GM12878 (cell line): Measurements from ENCODE around the gene C1QTNF3. TPM values are rescaled to one million over a fixed set of nuclear protein-coding genes. Genes with fewer than 3 reads are reported as not detected.

Source experiments
- ATAC-seq: fragments of 200-7000 bp; cut with Tn5 transposase; 3 replicates; pipeline ENCODE4 v1.9.1; 2020; ENCODE audit warnings: mild to moderate bottlenecking, moderate library complexity
- BruUV-seq: library from RNA; stranded (reverse); fragments of 400-500 nt; replicated peaks from 2 replicates; lab custom pipeline; 2021; lab: Mats Ljungman, UMichigan
- CTCF ChIA-PET: fragments of 300-600 bp; sonication (Branson Sonifier 250); formaldehyde crosslinking; extraction: SDS; loops from one replicate; lab custom pipeline; 2021; ENCODE audit warnings: inconsistent platforms; lab: Yijun Ruan, JAX
- POLR2A ChIA-PET: fragments of 350-600 bp; formaldehyde crosslinking; extraction: SDS; loops from one replicate; lab custom pipeline; 2021; ENCODE audit warnings: inconsistent platforms; lab: Charles Lee
- RAD21 ChIA-PET: fragments of 300-600 bp; sonication (Branson Sonifier 250); formaldehyde crosslinking; loops from one replicate; lab custom pipeline; 2023; ENCODE audit warnings: antibody characterized with exemption; ENCODE audit not compliant: unreplicated experiment; lab: Charles Lee
- SMC1A ChIA-PET: fragments of 300-600 bp; sonication (Branson Sonifier 250); formaldehyde crosslinking; loops from one replicate; lab custom pipeline; 2023; ENCODE audit not compliant: unreplicated experiment, uncharacterized antibody; lab: Charles Lee
- DNase-seq: peaks from one replicate; pipeline ENCODE4 v3.0.0-alpha.2; 2011; ENCODE audit warnings: low read depth, low spot score
- FAIRE-seq: peaks from 3 replicates; lab custom pipeline; 2011; peaks lifted over from hg19 to GRCh38; lab: Jason Lieb, UNC
- H2AFZ ChIP-seq: 2 replicates; pipeline ENCODE4 v1.6.0; 2011; ENCODE audit warnings: low read depth, low read length, control low read depth; ENCODE audit not compliant: control insufficient read depth
- H3K27ac ChIP-seq: 2 replicates; pipeline ENCODE4 v1.5.1; 2011; ENCODE audit warnings: control low read depth; ENCODE audit not compliant: control insufficient read depth, insufficient read depth
- H3K27me3 ChIP-seq, 2 experiments: replicated peaks in 1 of 2; 2 replicates each; pipeline versions ENCODE4 v1.6.0 to v1.6.1; 2011; ENCODE audit warnings: low read length in 1 of 2; ENCODE audit not compliant: control insufficient read depth in 2 of 2, insufficient read depth in 2 of 2
- H3K36me3 ChIP-seq, 2 experiments: 2 replicates each; pipeline ENCODE4 v1.5.1; 2011; ENCODE audit warnings: low read length in 1 of 2; ENCODE audit not compliant: control insufficient read depth in 2 of 2, insufficient read depth in 2 of 2
- H3K4me1 ChIP-seq: 2 replicates; pipeline ENCODE4 v1.6.1; 2011; ENCODE audit warnings: mild to moderate bottlenecking, low read length, moderate library complexity, mixed read lengths; ENCODE audit not compliant: control insufficient read depth, insufficient read depth
- H3K4me2 ChIP-seq: 2 replicates; pipeline ENCODE4 v1.6.0; 2011; ENCODE audit warnings: control low read depth; ENCODE audit not compliant: control insufficient read depth, insufficient read depth
- H3K4me3 ChIP-seq: fragments of 200-600 bp; sonication (generic); 2 replicates; pipeline ENCODE4 v1.5.1; 2016
- H3K79me2 ChIP-seq: 2 replicates; pipeline ENCODE4 v1.6.0; 2011; ENCODE audit warnings: low read length; ENCODE audit not compliant: control insufficient read depth, insufficient read depth
- H3K9ac ChIP-seq: 2 replicates; pipeline ENCODE4 v1.8.0; 2011; ENCODE audit warnings: low read length, control low read depth, mixed read lengths; ENCODE audit not compliant: control insufficient read depth, insufficient read depth
- H3K9me3 ChIP-seq: replicated peaks from 3 replicates; pipeline ENCODE4 v1.5.1; 2011; ENCODE audit warnings: mild to moderate bottlenecking, low read length; ENCODE audit not compliant: control insufficient read depth, insufficient read depth
- H4K20me1 ChIP-seq: 2 replicates; pipeline ENCODE4 v1.6.0; 2011; ENCODE audit not compliant: control insufficient read depth, insufficient read depth
- ATF7 ChIP-seq: fragments of 450-650 bp; IDR thresholded peaks from 2 replicates; pipeline ENCODE4 v1.6.1; 2016; ENCODE audit warnings: low read depth, mild to moderate bottlenecking
- ETV6 ChIP-seq, 2 experiments: fragments of 450-650 bp in 1 of 2; IDR thresholded peaks in 1 of 2; conservative IDR thresholded peaks in 1 of 2; 2 replicates each; pipeline ENCODE4 v1.6.1; 2014; ENCODE audit warnings: antibody characterized with exemption in 1 of 2, borderline replicate concordance in 1 of 2, low read depth in 1 of 2, mild to moderate bottlenecking in 1 of 2, moderate library complexity in 1 of 2
- EZH2 ChIP-seq: IDR thresholded peaks from 2 replicates; pipeline ENCODE4 v1.6.1; 2012; ENCODE audit warnings: low read depth, mild to moderate bottlenecking, control low read depth, inconsistent platforms, low read length, borderline replicate concordance; ENCODE audit not compliant: control insufficient read depth
- FOXK2 ChIP-seq: fragments of 450-650 bp; IDR thresholded peaks from 2 replicates; pipeline ENCODE4 v1.6.1; 2017; ENCODE audit warnings: mild to moderate bottlenecking, moderate library complexity
- KAT2A ChIP-seq: conservative IDR thresholded peaks from 2 replicates; pipeline ENCODE4 v1.6.1; 2011; ENCODE audit warnings: low read depth, low read length; ENCODE audit not compliant: control insufficient read depth
- RBBP5 ChIP-seq: fragments of 200-600 bp; sonication (generic); conservative IDR thresholded peaks from 2 replicates; pipeline ENCODE4 v1.6.1; 2016
- RELA ChIP-seq: fragments of 450-650 bp; IDR thresholded peaks from 2 replicates; pipeline ENCODE4 v1.8.0; 2014; ENCODE audit warnings: borderline replicate concordance; ENCODE audit not compliant: partially characterized antibody
- SMARCA5 ChIP-seq: fragments of 450-650 bp; IDR thresholded peaks from 2 replicates; pipeline ENCODE4 v1.6.1; 2017; ENCODE audit warnings: mild to moderate bottlenecking
- SREBF1 ChIP-seq: IDR thresholded peaks from 2 replicates; pipeline ENCODE4 v1.6.1; 2012; ENCODE audit warnings: mild to moderate bottlenecking, low read length
- SRF ChIP-seq, 2 experiments: IDR thresholded peaks; 2 replicates each; pipeline ENCODE4 v1.6.1; 2011; ENCODE audit warnings: low read depth in 2 of 2, low read length in 2 of 2, mild to moderate bottlenecking in 1 of 2, moderate library complexity in 1 of 2
- WGBS: methylation state at CpG from one replicate; pipeline ENCODE4 v1.1.6; 2016; ENCODE audit warnings: low lambda C conversion rate; ENCODE audit not compliant: insufficient replicate concordance, insufficient coverage; ENCODE audit errors: missing lambda C conversion rate; 5-methylcytosine and 5-hydroxymethylcytosine counted together
- in situ Hi-C: fragments of 300-500 bp; cut with MboI; formaldehyde crosslinking; loops from 9 replicates; pipeline ENCODE4 v1.14.3; 2018; ENCODE audit warnings: mixed read lengths
- intact Hi-C: fragments of 100-400 bp; cut with micrococcal nuclease; formaldehyde crosslinking; loops from one replicate; pipeline ENCODE4 v1.14.2; 2022; ENCODE audit not compliant: unreplicated experiment
- polyA plus RNA-seq, 11 experiments: library from polyadenylated mRNA; depleted of rRNA in 4 of 11; unstranded in 6 of 11; stranded (reverse) in 5 of 11; fragments of >200 nt; fragmentation: Nextera tagmentation in 4 of 11; fragmentation: Illumina TruSeq in 1 of 11; extraction: Ambion mirVana in 4 of 11; extraction: Trizol in 1 of 11; gene quantifications; 1 replicate in 1 of 11; 2 replicates in 10 of 11; pipeline versions ENCODE4 v1.2.1 to v1.2.3, GENCODE V29; 2011 to 2016; ENCODE audit warnings: inconsistent platforms in 2 of 11, missing spikeins in 2 of 11, low read depth in 1 of 11
- total RNA-seq, 4 experiments: library from RNA; depleted of rRNA in 3 of 4; stranded (reverse); fragments of >200 nt in 3 of 4; fragmentation: Illumina TruSeq in 1 of 4; extraction: Trizol in 1 of 4; gene quantifications; 2 replicates each; pipeline versions ENCODE4 v1.2.1 to v1.2.3, GENCODE V29; 2013 to 2021
- TF ChIP-seq, protein P1 (sequence below): IDR thresholded peaks from 2 replicates; pipeline ENCODE4 v1.6.1; 2012; ENCODE audit warnings: low read depth, low read length, improper control_type of control experiment

C1QTNF3 gene
- total and polyA plus RNA-seq, 10 of the 15 experiments (the other 5 are each of a cell fraction or from before 2014, with no cell fraction given) = 0.39 to 6.3 (median 1.3) TPM

DNA sequence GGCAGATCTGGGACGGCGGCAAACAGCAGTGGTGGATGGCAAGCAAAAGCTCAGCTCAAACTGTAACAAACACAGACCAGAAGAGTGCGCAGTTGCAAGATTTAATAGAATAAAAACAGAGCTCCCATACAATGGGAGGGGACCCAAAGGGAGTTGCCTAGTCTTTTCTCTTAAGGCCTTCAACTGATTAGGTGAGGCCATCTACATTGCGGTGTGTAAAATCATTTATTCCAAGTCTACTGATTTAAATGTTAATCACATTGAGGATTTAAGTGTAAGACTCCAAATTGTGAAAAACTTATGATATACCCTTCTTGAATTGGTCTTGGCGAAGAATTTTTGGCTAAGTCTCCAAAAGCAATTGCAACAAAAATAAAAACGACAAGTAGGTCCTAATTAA lies 21.6 kb upstream of the C1QTNF3 start:
- Histone ChIP-seq H2AFZ (no peak overlapping the region), H3K79me2 (no peaks in the 10 kb centered on the region), H3K4me3 (no peak overlapping the region), H3K36me3 (no peaks in the 10 kb centered on the region), H3K9me3 (no peaks in the 10 kb centered on the region; the same call in 1 of the 3 replicates), H3K4me2 (no peak overlapping the region), H4K20me1 (no peaks in the 10 kb centered on the region), H3K27me3 (no peaks in the 10 kb centered on the region), H3K4me1 (no peaks in the 10 kb centered on the region), H3K27ac (no peak overlapping the region), H3K9ac (no peak overlapping the region)
- SMC1A ChIA-PET = interaction anchor here (1.0 kb wide), 1 partner anchor 67 kb away, joined by 3 read pairs; no protein-coding TSS in a partner anchor
- in situ Hi-C loops (no loop called here), intact Hi-C loops (no loop called here)
- no TSS peak for BruUV-seq
- 96% methylated on average over 6 of the region's 6 CpGs for WGBS
- RAD21 ChIA-PET = no interaction called here
- DNase-seq = no peak
- no peak for FAIRE-seq
- CTCF ChIA-PET = no interaction called here
- TF ChIP-seq SMARCA5 (no peak), RELA (no peak), ATF7 (no peak), RBBP5 (no peak), FOXK2 (no peak), EZH2 (no peak), KAT2A (no peak), SRF (IDR thresholded peaks at IDR 0.05; ENCODE audit: low read depth in 2 of 2, low read length in 2 of 2) (no peak), ETV6 (conservative IDR thresholded peaks at IDR 0.05 in 1 of 2, IDR thresholded peaks at IDR 0.05 in 1 of 2; ENCODE audit: borderline replicate concordance in 1 of 2, low read depth in 1 of 2) (no peak), SREBF1 (no peak)
- TF ChIP-seq, protein P1, sequence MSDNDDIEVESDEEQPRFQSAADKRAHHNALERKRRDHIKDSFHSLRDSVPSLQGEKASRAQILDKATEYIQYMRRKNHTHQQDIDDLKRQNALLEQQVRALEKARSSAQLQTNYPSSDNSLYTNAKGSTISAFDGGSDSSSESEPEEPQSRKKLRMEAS = no peak
- ATAC-seq = no peak
- POLR2A ChIA-PET = no interaction called here
